ENCODE measurements around the gene IL17C. TPM values are rescaled to one million over a fixed set of nuclear protein-coding genes. Genes with fewer than 3 reads are reported as not detected.
A peak's percentile ranks its signal among the peaks of the same experiment; 100 is the strongest.

IL17C gene
- total and polyA plus RNA-seq, 9 of the 15 experiments (the other 6 are each of a cell fraction or from before 2014, with no cell fraction given): not detected

DNA sequence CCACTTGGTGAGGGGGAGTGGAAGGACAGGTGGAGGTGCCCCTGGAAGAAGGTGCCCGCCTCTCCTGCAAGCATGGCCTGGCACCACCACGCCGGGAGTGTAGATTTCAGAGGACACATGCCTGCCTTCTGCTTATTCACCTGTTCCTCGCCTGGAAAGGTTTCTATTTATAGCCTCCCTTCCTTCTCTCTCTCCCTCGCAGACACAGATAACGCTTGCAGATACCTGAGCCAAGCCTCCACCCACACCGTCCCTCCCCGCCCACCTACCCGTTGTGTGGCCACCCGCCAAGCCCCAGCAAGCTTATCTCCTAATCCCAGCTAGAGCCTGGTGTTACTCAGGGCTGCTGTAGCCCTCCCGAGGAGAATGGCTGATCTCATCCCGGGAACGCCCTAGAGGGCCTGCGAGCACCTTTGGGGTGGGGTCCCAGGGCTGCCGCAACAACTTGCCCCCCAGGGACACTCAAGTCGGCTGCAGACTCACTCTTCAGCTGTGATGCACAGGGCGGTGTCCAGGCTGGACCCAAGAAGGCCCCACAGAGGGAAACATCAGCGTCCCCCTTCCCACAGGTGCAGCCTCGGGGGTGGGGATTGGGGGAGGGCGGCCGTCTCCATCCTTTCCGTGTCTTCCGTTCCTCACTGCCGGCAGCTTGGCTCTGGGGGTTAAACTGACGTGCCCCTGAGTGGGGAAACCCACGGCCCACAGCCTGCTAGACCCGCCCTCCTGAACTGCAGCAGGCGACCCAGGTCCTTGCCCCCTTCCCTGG lies 49.8 kb downstream of the IL17C start (continued):
- TF ChIP-seq BHLHE40 (IDR thresholded peaks at IDR 0.05; ENCODE audit: low read length) (peak; percentile 61), NFIC (IDR thresholded peaks at IDR 0.05) (peak; percentile 99), KLF1 (tag; IDR thresholded peaks at IDR 0.05) (peak; percentile 91), EP400 (IDR thresholded peaks at IDR 0.05) (peak; percentile 75; the same call in 1 of the 2 replicates), MTA3 (IDR thresholded peaks at IDR 0.05; ENCODE audit: borderline replicate concordance) (peak; percentile 88), FOXJ2 (tag; IDR thresholded peaks at IDR 0.05) (no peak), ZNF780A (CRISPR knock-in tag; IDR thresholded peaks at IDR 0.05) (no peak), ZNF586 (CRISPR knock-in tag; conservative IDR thresholded peaks at IDR 0.05) (no peak), NR4A1 (CRISPR knock-in tag; IDR thresholded peaks at IDR 0.05) (no peak), NR4A1 (tag; IDR thresholded peaks at IDR 0.05) (0 out of 2 replicates have a peak, but pooled peaks have one; percentile 31), BCL6 (CRISPR knock-in tag; IDR thresholded peaks at IDR 0.05) (no peak), JUN (IDR thresholded peaks at IDR 0.05; ENCODE audit: borderline replicate concordance, low read depth, low read length) (peak; percentile 89), JUN (CRISPR knock-in tag; IDR thresholded peaks at IDR 0.05; ENCODE audit: borderline replicate concordance) (no peak; the same call in 1 of the 2 replicates), POLR2AphosphoS5 (IDR thresholded peaks at IDR 0.05; ENCODE audit: control insufficient read depth, insufficient read depth, low read depth, low read length) (peak; percentile 97), WHSC1 (IDR thresholded peaks at IDR 0.05; ENCODE audit: low read length) (no peak)
- TF ChIP-seq, protein P1, sequence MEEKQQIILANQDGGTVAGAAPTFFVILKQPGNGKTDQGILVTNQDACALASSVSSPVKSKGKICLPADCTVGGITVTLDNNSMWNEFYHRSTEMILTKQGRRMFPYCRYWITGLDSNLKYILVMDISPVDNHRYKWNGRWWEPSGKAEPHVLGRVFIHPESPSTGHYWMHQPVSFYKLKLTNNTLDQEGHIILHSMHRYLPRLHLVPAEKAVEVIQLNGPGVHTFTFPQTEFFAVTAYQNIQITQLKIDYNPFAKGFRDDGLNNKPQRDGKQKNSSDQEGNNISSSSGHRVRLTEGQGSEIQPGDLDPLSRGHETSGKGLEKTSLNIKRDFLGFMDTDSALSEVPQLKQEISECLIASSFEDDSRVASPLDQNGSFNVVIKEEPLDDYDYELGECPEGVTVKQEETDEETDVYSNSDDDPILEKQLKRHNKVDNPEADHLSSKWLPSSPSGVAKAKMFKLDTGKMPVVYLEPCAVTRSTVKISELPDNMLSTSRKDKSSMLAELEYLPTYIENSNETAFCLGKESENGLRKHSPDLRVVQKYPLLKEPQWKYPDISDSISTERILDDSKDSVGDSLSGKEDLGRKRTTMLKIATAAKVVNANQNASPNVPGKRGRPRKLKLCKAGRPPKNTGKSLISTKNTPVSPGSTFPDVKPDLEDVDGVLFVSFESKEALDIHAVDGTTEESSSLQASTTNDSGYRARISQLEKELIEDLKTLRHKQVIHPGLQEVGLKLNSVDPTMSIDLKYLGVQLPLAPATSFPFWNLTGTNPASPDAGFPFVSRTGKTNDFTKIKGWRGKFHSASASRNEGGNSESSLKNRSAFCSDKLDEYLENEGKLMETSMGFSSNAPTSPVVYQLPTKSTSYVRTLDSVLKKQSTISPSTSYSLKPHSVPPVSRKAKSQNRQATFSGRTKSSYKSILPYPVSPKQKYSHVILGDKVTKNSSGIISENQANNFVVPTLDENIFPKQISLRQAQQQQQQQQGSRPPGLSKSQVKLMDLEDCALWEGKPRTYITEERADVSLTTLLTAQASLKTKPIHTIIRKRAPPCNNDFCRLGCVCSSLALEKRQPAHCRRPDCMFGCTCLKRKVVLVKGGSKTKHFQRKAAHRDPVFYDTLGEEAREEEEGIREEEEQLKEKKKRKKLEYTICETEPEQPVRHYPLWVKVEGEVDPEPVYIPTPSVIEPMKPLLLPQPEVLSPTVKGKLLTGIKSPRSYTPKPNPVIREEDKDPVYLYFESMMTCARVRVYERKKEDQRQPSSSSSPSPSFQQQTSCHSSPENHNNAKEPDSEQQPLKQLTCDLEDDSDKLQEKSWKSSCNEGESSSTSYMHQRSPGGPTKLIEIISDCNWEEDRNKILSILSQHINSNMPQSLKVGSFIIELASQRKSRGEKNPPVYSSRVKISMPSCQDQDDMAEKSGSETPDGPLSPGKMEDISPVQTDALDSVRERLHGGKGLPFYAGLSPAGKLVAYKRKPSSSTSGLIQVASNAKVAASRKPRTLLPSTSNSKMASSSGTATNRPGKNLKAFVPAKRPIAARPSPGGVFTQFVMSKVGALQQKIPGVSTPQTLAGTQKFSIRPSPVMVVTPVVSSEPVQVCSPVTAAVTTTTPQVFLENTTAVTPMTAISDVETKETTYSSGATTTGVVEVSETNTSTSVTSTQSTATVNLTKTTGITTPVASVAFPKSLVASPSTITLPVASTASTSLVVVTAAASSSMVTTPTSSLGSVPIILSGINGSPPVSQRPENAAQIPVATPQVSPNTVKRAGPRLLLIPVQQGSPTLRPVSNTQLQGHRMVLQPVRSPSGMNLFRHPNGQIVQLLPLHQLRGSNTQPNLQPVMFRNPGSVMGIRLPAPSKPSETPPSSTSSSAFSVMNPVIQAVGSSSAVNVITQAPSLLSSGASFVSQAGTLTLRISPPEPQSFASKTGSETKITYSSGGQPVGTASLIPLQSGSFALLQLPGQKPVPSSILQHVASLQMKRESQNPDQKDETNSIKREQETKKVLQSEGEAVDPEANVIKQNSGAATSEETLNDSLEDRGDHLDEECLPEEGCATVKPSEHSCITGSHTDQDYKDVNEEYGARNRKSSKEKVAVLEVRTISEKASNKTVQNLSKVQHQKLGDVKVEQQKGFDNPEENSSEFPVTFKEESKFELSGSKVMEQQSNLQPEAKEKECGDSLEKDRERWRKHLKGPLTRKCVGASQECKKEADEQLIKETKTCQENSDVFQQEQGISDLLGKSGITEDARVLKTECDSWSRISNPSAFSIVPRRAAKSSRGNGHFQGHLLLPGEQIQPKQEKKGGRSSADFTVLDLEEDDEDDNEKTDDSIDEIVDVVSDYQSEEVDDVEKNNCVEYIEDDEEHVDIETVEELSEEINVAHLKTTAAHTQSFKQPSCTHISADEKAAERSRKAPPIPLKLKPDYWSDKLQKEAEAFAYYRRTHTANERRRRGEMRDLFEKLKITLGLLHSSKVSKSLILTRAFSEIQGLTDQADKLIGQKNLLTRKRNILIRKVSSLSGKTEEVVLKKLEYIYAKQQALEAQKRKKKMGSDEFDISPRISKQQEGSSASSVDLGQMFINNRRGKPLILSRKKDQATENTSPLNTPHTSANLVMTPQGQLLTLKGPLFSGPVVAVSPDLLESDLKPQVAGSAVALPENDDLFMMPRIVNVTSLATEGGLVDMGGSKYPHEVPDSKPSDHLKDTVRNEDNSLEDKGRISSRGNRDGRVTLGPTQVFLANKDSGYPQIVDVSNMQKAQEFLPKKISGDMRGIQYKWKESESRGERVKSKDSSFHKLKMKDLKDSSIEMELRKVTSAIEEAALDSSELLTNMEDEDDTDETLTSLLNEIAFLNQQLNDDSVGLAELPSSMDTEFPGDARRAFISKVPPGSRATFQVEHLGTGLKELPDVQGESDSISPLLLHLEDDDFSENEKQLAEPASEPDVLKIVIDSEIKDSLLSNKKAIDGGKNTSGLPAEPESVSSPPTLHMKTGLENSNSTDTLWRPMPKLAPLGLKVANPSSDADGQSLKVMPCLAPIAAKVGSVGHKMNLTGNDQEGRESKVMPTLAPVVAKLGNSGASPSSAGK (IDR thresholded peaks at IDR 0.05): no peak
- TF ChIP-seq, protein P2, sequence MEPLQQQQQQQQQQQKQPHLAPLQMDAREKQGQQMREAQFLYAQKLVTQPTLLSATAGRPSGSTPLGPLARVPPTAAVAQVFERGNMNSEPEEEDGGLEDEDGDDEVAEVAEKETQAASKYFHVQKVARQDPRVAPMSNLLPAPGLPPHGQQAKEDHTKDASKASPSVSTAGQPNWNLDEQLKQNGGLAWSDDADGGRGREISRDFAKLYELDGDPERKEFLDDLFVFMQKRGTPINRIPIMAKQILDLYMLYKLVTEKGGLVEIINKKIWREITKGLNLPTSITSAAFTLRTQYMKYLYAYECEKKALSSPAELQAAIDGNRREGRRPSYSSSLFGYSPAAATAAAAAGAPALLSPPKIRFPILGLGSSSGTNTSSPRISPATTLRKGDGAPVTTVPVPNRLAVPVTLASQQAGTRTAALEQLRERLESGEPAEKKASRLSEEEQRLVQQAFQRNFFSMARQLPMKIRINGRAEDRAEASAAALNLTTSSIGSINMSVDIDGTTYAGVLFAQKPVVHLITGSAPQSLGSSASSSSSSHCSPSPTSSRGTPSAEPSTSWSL (CRISPR knock-in tag; IDR thresholded peaks at IDR 0.05; ENCODE audit: borderline replicate concordance): no peak

Data from K562 (cell line).